Epithelial cell of umbilical artery (primary cell): ENCODE results near the gene SIRT7. TPM values are rescaled to one million over a fixed set of nuclear protein-coding genes. Genes with fewer than 3 reads are reported as not detected.

Experiments used
- total RNA-seq: library from RNA; depleted of rRNA; stranded (reverse); fragments of >200 nt; gene quantifications from 2 replicates; pipeline ENCODE4 v1.2.3, GENCODE V29; 2014

The SIRT7 gene
- 17.2 and 36.6 TPM in 2 replicates for total RNA-seq

GRCh38 chr17:81917565-81918332 is at the start of gene SIRT7:
SIRT7 (minus strand) TSS chr17:81918176; CDS start chr17:81918131, 45 bp downstream.

GRCh38 chr17:81961087-81961511 is 43.1 kb upstream of the SIRT7 start, which contains the start of gene NOTUM:
NOTUM (minus strand) TSS chr17:81961187; CDS start chr17:81960909, 278 bp downstream.

GRCh38 chr17:81947189-81947588 is 29.2 kb upstream of the SIRT7 start, which contains the start of gene MYADML2:
MYADML2 (minus strand) TSS chr17:81947233; CDS start chr17:81941741, 5,492 bp downstream.

GRCh38 chr17:81927653-81928543 is 9.9 kb upstream of the SIRT7 start, which contains the start of gene MAFG:
MAFG (minus strand) TSS chr17:81927735; CDS start chr17:81923185, 4,550 bp downstream.

GRCh38 chr17:81911277-81911961 is 6.6 kb downstream of the SIRT7 start, which contains the start of gene PCYT2:
PCYT2 (minus strand) TSS chr17:81911399; CDS start chr17:81911355, 44 bp downstream.

GRCh38 chr17:81902023-81902652 is 15.8 kb downstream of the SIRT7 start, which contains the start of gene NPB:
NPB (plus strand) TSS chr17:81902238; CDS start chr17:81902278, 40 bp downstream.

GRCh38 chr17:81870981-81871386 is 47.0 kb downstream of the SIRT7 start, which contains the start of gene ARHGDIA:
ARHGDIA (minus strand) TSS chr17:81871337; CDS start chr17:81869930, 1,407 bp downstream.

Other genes starting within 250 kb of the SIRT7 start
- gene ARL16, start 234.4 kb downstream of the SIRT7 start, total RNA-seq, result 21.1 and 39.6 TPM in 2 replicates
- 64.3 and 78.6 TPM in 2 replicates for gene HGS, start 234.2 kb downstream of the SIRT7 start, total RNA-seq
- 11.0 and 13.7 TPM in 2 replicates for gene MRPL12, start 214.8 kb downstream of the SIRT7 start, total RNA-seq
- gene SLC25A10, start 205.9 kb downstream of the SIRT7 start, total RNA-seq, result 17.5 and 21.6 TPM in 2 replicates
- not detected in 2 replicates for gene GCGR, start 114.0 kb downstream of the SIRT7 start, total RNA-seq
- gene MCRIP1, start 84.9 kb downstream of the SIRT7 start, total RNA-seq, result 126 and 148 TPM in 2 replicates
- not detected in 2 replicates for gene PPP1R27, start 83.1 kb downstream of the SIRT7 start, total RNA-seq
- gene P4HB, start 57.6 kb downstream of the SIRT7 start, total RNA-seq, result 648 and 838 TPM in 2 replicates
- 59.0 and 168 TPM in 2 replicates for gene ARHGDIA, start 46.8 kb downstream of the SIRT7 start, total RNA-seq
- 233 and 248 TPM in 2 replicates for gene ALYREF, start 26.6 kb downstream of the SIRT7 start, total RNA-seq
- gene ANAPC11, start 26.5 kb downstream of the SIRT7 start, total RNA-seq, result 208 and 256 TPM in 2 replicates
- gene NPB, start 15.9 kb downstream of the SIRT7 start, total RNA-seq, result not detected in 2 replicates
- 45.5 and 59.4 TPM in 2 replicates for gene PCYT2, start 6.8 kb downstream of the SIRT7 start, total RNA-seq
- gene MAFG, start 9.6 kb upstream of the SIRT7 start, total RNA-seq, result 13.3 and 17.2 TPM in 2 replicates
- 114 and 138 TPM in 2 replicates for gene PYCR1, start 19.1 kb upstream of the SIRT7 start, total RNA-seq
- not detected in 2 replicates for gene MYADML2, start 29.1 kb upstream of the SIRT7 start, total RNA-seq
- not detected in 2 replicates for gene NOTUM, start 43.0 kb upstream of the SIRT7 start, total RNA-seq
- 19.8 and 21.4 TPM in 2 replicates for gene ASPSCR1, start 59.5 kb upstream of the SIRT7 start, total RNA-seq
- gene CENPX, start 104.7 kb upstream of the SIRT7 start, total RNA-seq, result 78.9 and 79.6 TPM in 2 replicates
- gene LRRC45, start 105.1 kb upstream of the SIRT7 start, total RNA-seq, result 21.8 and 29.8 TPM in 2 replicates
- 17.5 and 40.0 TPM in 2 replicates for gene RAC3, start 113.5 kb upstream of the SIRT7 start, total RNA-seq
- 66.1 and 75.0 TPM in 2 replicates for gene DCXR, start 119.5 kb upstream of the SIRT7 start, total RNA-seq
- gene RFNG, start 133.6 kb upstream of the SIRT7 start, total RNA-seq, result 19.8 and 22.2 TPM in 2 replicates
- 95.9 and 105 TPM in 2 replicates for gene GPS1, start 133.7 kb upstream of the SIRT7 start, total RNA-seq
- gene DUS1L, start 147.6 kb upstream of the SIRT7 start, total RNA-seq, result 59.8 and 77.2 TPM in 2 replicates
- 49.1 and 83.8 TPM in 2 replicates for gene FASN, start 180.1 kb upstream of the SIRT7 start, total RNA-seq